Heart right ventricle (tissue), 16 donors: ENCODE measurements around the gene ETF1. TPM values are rescaled to one million over a fixed set of nuclear protein-coding genes. Genes with fewer than 3 reads are reported as not detected.

Source experiments
- ATAC-seq, 8 donors: fragments of 200-7000 bp; cut with Tn5 transposase; one replicate each; pipeline ENCODE4 v1.9.1; 2020; ENCODE audit warnings: mild to moderate bottlenecking in 8 of 8, moderate library complexity in 8 of 8, moderate number of reproducible peaks in 1 of 8
- DNase-seq, 2 donors: peaks; one replicate each; pipeline ENCODE4 v3.0.0-alpha.2; 2020
- H3K27ac ChIP-seq, 10 donors: fragments of 200-600 bp; sonication (generic) in 2 of 10; one replicate each; pipeline versions ENCODE4 v1.5.0 to v1.8.0; 2020 to 2022; ENCODE audit warnings: mild to moderate bottlenecking in 3 of 10
- H3K27me3 ChIP-seq, 7 donors: fragments of 200-600 bp; one replicate each; pipeline ENCODE4 v1.8.0; 2021 to 2022; ENCODE audit warnings: mild to moderate bottlenecking in 2 of 7
- H3K36me3 ChIP-seq, 9 donors: fragments of 200-600 bp; sonication (generic) in 1 of 9; one replicate each; pipeline versions ENCODE4 v1.5.0 to v1.8.0; 2020 to 2022; ENCODE audit warnings: mild to moderate bottlenecking in 2 of 9
- H3K4me1 ChIP-seq, 9 donors: fragments of 200-600 bp; sonication (generic) in 1 of 9; one replicate each; pipeline versions ENCODE4 v1.5.0 to v1.8.0; 2020 to 2022; ENCODE audit warnings: mild to moderate bottlenecking in 4 of 9
- H3K4me3 ChIP-seq, 10 donors: fragments of 200-600 bp; sonication (generic) in 2 of 10; one replicate each; pipeline versions ENCODE4 v1.5.0 to v1.8.0; 2020 to 2022; ENCODE audit warnings: mild to moderate bottlenecking in 7 of 10, moderate library complexity in 2 of 10
- H3K9me3 ChIP-seq, 11 donors: fragments of 200-600 bp in 10 of 11; sonication (generic) in 2 of 11; one replicate each; pipeline versions ENCODE4 v1.5.0 to v1.8.0; 2013 to 2022; ENCODE audit warnings: mild to moderate bottlenecking in 2 of 11, control low read depth in 1 of 11, moderate library complexity in 1 of 11
- CTCF ChIP-seq, 9 donors: fragments of 200-600 bp; sonication (generic) in 2 of 9; IDR thresholded peaks; one replicate each; pipeline versions ENCODE4 v1.5.0 to v1.8.0; 2021 to 2022; ENCODE audit warnings: antibody characterized with exemption in 9 of 9, mild to moderate bottlenecking in 5 of 9, moderate library complexity in 1 of 9
- WGBS, 2 donors: extraction: QIAGEN DNeasy Blood & Tissue Kit; methylation state at CpG; one replicate each; pipeline ENCODE4 v1.1.7; 2013; ENCODE audit warnings: inconsistent platforms in 1 of 2; 5-methylcytosine and 5-hydroxymethylcytosine counted together
- intact Hi-C, 10 donors: fragments of 100-400 bp; cut with DNase I; formaldehyde crosslinking; loops; one replicate each; pipeline versions ENCODE4 v1.11.1 to v1.14.2; 2022
- polyA plus RNA-seq, 2 donors: library from polyadenylated mRNA; stranded (reverse); fragments of 200-250 nt; gene quantifications; one replicate each; pipeline ENCODE4 v1.2.3, GENCODE V29; 2013
- total RNA-seq, 10 donors: library from RNA; stranded (reverse); fragmentation: NEBNext Ultra II Directional in 3 of 10; extraction: Animal tissue kit (Norgen Biotek cat#: 25700) in 3 of 10; gene quantifications; one replicate each; pipeline versions ENCODE4 v1.2.1 to v1.2.4, GENCODE V29; 2021 to 2023
- donor health status: Arrhythmogenic right ventricular cardiomyopathy.
- donor health status: ischemic (EF 13 %, LVEDD 7.1; RV severe dilation, severe dysfunction).
- donor health status: healthy with polysubstance abuse.
- donor health status: DM: no; HTN: yes; CAD: no.
- donor health status: DM: no; HTN: no; CAD: no.
- donor health status: ischemic (EF 25% LVEDD 6.9; RV normal size, moderate dysfunction).
- donor health status: ischemic (EF 25% LVEDD 5.7; RV mildly dilated, moderate dysfunction).
- donor health status: healthy.
- donor health status: DM: yes; HTN: yes; CAD: no.
- donor health status: Ischemic cardiomyopathy.
- donor health status: ischemic (EF 35%, LVEDD 5.7; RV mildly dilated, moderate dysfunction).
- donor health status: nonischemic (EF 11% LVEDD 7.7; RV severe dilation, severe dysfunction).
- donor health status: DM: yes; HTN: yes; CAD: no.
- donor health status: PGD.
- donor health status: ischemic (EF 29% LVEDD 5.4; RV normal size, mild dysfunction).
- donor health status: nonischemic (EF 23%, LVEDD 6.1; RV moderate dilation, normal function).

Gene ETF1
- total and polyA plus RNA-seq, 12 donors: 17.9 to 113 (median 82.8) TPM

- DNase-seq (no peak), ATAC-seq (no peak)
- TF ChIP-seq CTCF (IDR thresholded peaks at IDR 0.05): no peak
- intact Hi-C loops: loop anchor here in 2 of 10 donors (5.0 kb wide), 2 partner anchors 38 to 153 kb away; no protein-coding TSS in a partner anchor
- Histone ChIP-seq H3K27me3 (peaks cover 0 to 14% (median 0%) of the 10 kb centered on the region in 7 donors), H3K36me3 (no peaks in the 10 kb centered on the region), H3K4me3 (no peak overlapping the region), H3K9me3 (no peaks in the 10 kb centered on the region), H3K4me1 (peaks cover 14 to 31% (median 23%) of the 10 kb centered on the region in 9 donors), H3K27ac (no peak overlapping the region)
- WGBS, 2 donors: 90 to 91% methylated on average over 7 of the region's 7 CpGs
These were observed 47.7 kb downstream of the ETF1 start for GRCh38 chr5:138495351-138495750.

- peak overlapping the region in 8 of 10 donors; percentile 50 to 77 (median 70) for H3K27ac ChIP-seq
These were observed 50.4 kb downstream of the ETF1 start for GRCh38 chr5:138492560-138493045.

DNA sequence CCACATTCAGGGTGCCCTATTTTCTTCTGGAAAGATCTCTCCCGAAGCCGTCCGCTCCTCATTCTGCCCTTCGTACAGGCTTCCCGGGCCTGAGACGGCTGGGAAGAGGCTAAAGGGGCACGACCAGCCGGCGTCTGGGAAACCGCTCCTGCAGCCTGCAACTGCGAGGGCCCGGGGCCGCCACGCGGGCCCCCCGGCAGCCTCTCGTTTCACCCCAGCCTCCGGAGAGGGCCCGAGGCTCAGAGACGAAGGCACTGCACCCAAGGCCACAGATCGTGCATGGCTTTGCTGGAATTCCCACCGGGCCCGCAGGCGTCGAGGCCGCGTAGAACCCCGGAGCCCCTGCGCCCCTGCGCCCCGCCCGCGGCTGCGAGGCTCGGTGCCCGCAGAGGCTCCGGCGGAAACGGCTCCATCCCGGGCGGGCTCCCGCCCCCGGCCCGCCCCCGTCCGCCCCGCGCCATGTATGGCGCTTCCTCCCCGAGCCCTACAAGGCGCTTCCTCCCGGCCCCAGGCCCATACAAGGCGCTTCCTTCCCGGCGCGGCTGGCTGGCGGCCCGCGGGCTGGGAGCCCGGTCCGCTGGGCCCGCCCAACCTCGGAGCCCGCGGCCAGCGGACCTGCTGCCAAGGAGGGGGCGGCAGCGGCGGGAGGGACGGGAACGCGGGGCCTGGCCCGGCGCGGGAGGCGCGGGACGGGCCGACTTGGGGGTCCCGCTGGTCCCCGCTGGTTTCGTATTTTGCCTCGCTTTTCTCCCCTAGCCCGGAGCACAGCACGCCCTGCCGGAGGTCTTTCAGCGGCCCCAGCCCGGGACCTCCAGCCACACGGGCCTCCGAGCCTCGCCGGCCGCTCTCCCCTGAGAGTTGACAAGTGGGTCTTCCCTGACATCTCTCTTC is 51.1 kb downstream of the ETF1 start:
- TF ChIP-seq CTCF (IDR thresholded peaks at IDR 0.05): no peak
- Histone ChIP-seq H3K4me1 (peaks cover 14 to 41% (median 31%) of the 10 kb centered on the region in 9 donors), H3K4me3 (peak overlapping the region; percentile 45 to 67 (median 60)), H3K27me3 (peaks cover 0 to 28% (median 0%) of the 10 kb centered on the region in 7 donors), H3K9me3 (no peaks in the 10 kb centered on the region), H3K27ac (peak overlapping the region in 8 of 10 donors; percentile 50 to 77 (median 70)), H3K36me3 (no peaks in the 10 kb centered on the region)
- peak; percentile 96 to 98 (median 98) for ATAC-seq
- peak; percentile 91 to 93 for DNase-seq
- intact Hi-C loops: loop anchor here in 4 of 10 donors (1.0 to 5.0 kb wide), 4 partner anchors 12 to 140 kb away; partner anchors contain the start of genes EGR1 (in 2 of the 4), ETF1 (in 1 of the 4) and KDM3B (in 1 of the 4)
- 2 to 3% methylated on average over 67 to 93 of the region's 93 CpGs for WGBS, 2 donors

More at GRCh38 chr5:138492560-138493045, 50.4 kb downstream of the ETF1 start:
- Histone ChIP-seq H3K9me3 (no peaks in the 10 kb centered on the region), H3K36me3 (no peaks in the 10 kb centered on the region), H3K4me1 (peaks cover 14 to 38% (median 31%) of the 10 kb centered on the region in 9 donors), H3K27me3 (peaks cover 0 to 28% (median 0%) of the 10 kb centered on the region in 7 donors), H3K4me3 (peak overlapping the region; percentile 16 to 67 (median 60))
- WGBS, 2 donors: 22 to 32% methylated on average over 10 of the region's 10 CpGs
- no peak for TF ChIP-seq CTCF (IDR thresholded peaks at IDR 0.05)
- ATAC-seq (peak in 3 of 8 donors; percentile 2 to 20 (median 4)), DNase-seq (no peak)
- intact Hi-C loops: loop anchor here in 4 of 10 donors (1.0 to 5.0 kb wide), 4 partner anchors 12 to 140 kb away; partner anchors contain the start of genes EGR1 (in 2 of the 4), ETF1 (in 1 of the 4) and KDM3B (in 1 of the 4)

DNA sequence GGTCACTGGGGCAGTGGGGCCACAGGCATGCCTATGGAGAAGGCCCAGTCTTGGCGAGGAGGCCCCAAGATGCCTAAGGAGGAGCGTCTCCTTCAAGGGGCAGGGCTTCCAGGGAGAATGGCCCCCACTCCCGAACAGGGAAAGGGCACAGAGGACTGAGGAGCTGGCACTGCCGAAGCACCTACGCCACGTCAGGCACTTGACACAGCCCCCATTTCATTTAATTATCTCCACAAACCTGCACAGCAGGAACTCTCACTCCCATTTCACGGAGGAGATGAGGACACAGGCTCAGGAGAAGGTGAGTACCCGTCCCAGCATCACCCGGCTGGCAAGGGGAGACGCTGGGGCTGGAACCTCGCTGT is 51.8 kb downstream of the ETF1 start:
- 54 to 61% methylated on average over 11 of the region's 11 CpGs for WGBS, 2 donors
- TF ChIP-seq CTCF (IDR thresholded peaks at IDR 0.05): no peak
- ATAC-seq (no peak), DNase-seq (no peak)
- Histone ChIP-seq H3K27ac (peak overlapping the region in 2 of 10 donors; percentile 1 to 15), H3K27me3 (peaks cover 0 to 28% (median 0%) of the 10 kb centered on the region in 7 donors), H3K4me3 (peak overlapping the region in 9 of 10 donors; percentile 45 to 67 (median 61)), H3K4me1 (peaks cover 14 to 48% (median 31%) of the 10 kb centered on the region in 9 donors), H3K36me3 (no peaks in the 10 kb centered on the region), H3K9me3 (no peaks in the 10 kb centered on the region)
- intact Hi-C loops: loop anchor here in 1 of 10 donors (5.0 kb wide), 1 partner anchor 139 kb away; the partner anchor contains the start of gene KDM3B
